Muscle of back (tissue), 11 donors: Measurements from ENCODE around the gene TAS1R1. TPM values are rescaled to one million over a fixed set of nuclear protein-coding genes. Genes with fewer than 3 reads are reported as not detected.

Source experiments
- DNase-seq, 3 donors: peaks; one replicate each; pipeline versions ENCODE4 v3.0.0 to v3.0.0-alpha.2; 2013
- polyA plus RNA-seq, 10 donors: library from polyadenylated mRNA; unstranded; fragments of 120-200 nt; gene quantifications; one replicate each; pipeline ENCODE4 v1.2.1, GENCODE V29; 2013; ENCODE audit not compliant: insufficient read length in 10 of 10

Gene TAS1R1
- polyA plus RNA-seq, 10 donors: 3.2 to 7.0 (median 5.1) TPM

- peak; percentile 92 to 96 (median 93) for DNase-seq
Observed at GRCh38 chr1:6602669-6603237, 47.6 kb downstream of the TAS1R1 start, which contains the start of gene KLHL21. TSS of gene KLHL21 (minus strand) at chr1:6602869. CDS start at chr1:6602817, 52 bp downstream.

- peak; percentile 82 to 95 (median 88) for DNase-seq
Observed at GRCh38 chr1:6603238-6603914, 48.3 kb downstream of the TAS1R1 start.

GRCh38 chr1:6603915-6604558, 48.9 kb downstream of the TAS1R1 start:
- DNase-seq: peak; percentile 73 to 88 (median 79)

GRCh38 chr1:6612641-6613360, 57.7 kb downstream of the TAS1R1 start:
- DNase-seq: peak in 1 of 3 donors; percentile 38

GRCh38 chr1:6613361-6614018, 58.4 kb downstream of the TAS1R1 start, which contains the start of gene PHF13:
TSS of gene PHF13 (plus strand) at chr1:6613731. CDS start at chr1:6614067, 336 bp downstream.
- peak; percentile 99 for DNase-seq

GRCh38 chr1:6614019-6614928, 59.2 kb downstream of the TAS1R1 start:
- peak; percentile 41 to 63 (median 55) for DNase-seq

- DNase-seq: peak in 1 of 3 donors; percentile 38
Observed at GRCh38 chr1:6614929-6615785, 60.0 kb downstream of the TAS1R1 start.

GRCh38 chr1:6619045-6619444, 63.9 kb downstream of the TAS1R1 start:
- no peak for DNase-seq

- DNase-seq: no peak
Observed at GRCh38 chr1:6621429-6622391, 66.6 kb downstream of the TAS1R1 start.

GRCh38 chr1:6622396-6623152, 67.5 kb downstream of the TAS1R1 start:
- DNase-seq: no peak

GRCh38 chr1:6623269-6623965, 68.3 kb downstream of the TAS1R1 start:
- no peak for DNase-seq

- DNase-seq: peak; percentile 80 to 95 (median 84)
Observed at GRCh38 chr1:6624710-6625583, 69.8 kb downstream of the TAS1R1 start, which contains the start of gene THAP3. TSS of gene THAP3 (plus strand) at chr1:6624868. CDS start at chr1:6625219, 351 bp downstream.

GRCh38 chr1:6625584-6626149, 70.6 kb downstream of the TAS1R1 start:
- peak in 2 of 3 donors; percentile 45 to 49 for DNase-seq

- DNase-seq: no peak
Observed at GRCh38 chr1:6627031-6627430, 71.9 kb downstream of the TAS1R1 start.
